Measurements from ENCODE around the gene MAP9.
"Not testable (repeated sequence)": the region's sequence is repeated elsewhere in the genome, so short reads cannot be mapped to it uniquely, and the experiment has no call there.

Gene MAP9

DNA sequence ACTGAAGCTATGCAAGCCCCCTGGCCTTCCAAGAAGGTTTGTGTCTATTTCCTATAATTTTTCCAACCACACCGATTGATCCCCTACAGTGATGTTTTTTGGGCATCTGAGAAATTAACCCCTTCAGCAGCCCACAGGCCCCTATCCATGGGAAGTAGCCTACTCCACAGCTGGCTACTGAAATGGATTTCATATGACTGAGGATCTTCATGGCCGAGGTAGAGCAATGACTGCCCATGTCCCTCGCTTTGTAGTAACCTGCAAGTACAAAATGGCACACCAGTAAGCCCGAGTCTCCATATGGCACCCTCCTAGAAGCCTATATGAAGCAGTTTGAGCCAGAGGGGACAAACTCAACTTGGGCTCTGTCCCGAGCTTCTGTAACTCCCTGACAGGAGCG is 36.8 kb downstream of the MAP9 start:
- no peak for FAIRE-seq

DNA sequence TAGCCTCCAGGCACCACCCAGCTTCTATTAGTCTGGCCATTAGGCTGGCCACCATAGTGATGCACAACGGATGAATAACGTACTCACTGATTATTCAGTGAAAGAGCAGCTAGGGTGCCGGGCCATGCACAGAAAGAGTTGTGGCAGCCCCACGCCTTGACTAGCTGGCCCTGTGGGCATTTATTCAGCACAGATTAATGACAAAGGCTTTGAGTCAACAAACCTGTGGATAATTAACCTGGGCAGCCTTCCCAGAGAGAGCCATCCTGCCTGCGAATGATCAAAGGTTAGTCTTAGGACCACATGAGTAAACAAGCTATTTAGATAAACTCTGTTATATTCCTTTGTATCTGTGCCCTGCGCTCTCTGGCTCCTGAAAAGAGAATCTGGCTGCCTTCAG is 37.2 kb downstream of the MAP9 start:
- FAIRE-seq = no peak

DNA sequence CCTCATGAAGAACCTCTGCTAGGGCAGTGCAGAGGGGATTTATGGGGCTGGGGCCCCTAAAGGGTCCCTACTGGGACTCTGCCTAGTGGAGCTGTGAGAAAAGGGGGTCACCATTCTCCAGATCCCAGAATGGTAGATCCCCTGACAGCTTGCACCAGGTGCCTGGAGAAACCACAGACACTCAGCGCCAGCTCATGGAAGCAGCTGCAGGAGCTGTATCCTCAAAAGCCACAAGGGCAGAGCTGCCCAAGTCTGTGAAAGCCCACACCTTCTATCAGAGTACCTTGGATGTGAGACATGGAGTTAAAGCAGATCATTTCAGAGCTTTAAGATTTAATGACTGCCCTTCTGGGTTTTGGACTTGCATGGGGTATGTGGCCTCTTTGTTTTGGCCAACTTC is 38.6 kb downstream of the MAP9 start:
- no peak for FAIRE-seq

DNA sequence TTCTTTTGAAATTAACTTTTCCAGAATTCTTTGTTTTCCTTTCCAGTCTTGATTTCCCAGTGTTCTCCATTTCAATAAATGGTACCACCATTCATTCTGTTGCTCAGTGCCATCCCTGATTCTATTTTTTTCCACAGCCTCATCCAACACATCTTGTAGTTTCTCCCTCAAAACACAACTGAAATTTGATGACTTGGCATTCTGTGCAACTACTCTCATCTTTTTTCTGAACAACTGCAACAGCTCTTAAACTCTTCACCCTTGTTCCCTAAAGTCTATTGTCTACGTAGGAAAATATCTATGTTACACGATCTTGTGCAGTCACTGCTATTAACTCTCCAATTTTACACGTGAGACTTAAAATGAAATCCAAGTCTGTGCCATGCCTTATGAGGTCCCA is 40.5 kb downstream of the MAP9 start:
- no peak for FAIRE-seq

DNA sequence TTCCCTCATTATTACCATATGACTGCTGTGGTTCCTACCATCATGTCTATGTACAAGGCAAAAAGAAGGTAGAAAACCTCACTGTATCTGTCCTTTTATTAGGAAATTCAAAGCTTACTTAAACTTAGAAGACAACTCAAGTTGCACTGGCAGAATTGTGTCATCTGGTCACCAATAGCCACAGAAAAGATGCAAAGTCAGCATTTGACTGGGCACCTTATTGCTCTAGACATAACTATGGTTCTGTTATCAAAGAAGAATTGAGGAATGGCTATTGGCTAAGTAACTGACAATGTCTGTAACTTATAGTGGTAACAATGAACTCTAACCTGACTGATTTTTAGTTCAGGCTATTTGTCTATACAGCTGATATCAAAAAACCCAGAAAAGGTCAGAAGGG is 45.3 kb downstream of the MAP9 start:
- FAIRE-seq = no peak

DNA sequence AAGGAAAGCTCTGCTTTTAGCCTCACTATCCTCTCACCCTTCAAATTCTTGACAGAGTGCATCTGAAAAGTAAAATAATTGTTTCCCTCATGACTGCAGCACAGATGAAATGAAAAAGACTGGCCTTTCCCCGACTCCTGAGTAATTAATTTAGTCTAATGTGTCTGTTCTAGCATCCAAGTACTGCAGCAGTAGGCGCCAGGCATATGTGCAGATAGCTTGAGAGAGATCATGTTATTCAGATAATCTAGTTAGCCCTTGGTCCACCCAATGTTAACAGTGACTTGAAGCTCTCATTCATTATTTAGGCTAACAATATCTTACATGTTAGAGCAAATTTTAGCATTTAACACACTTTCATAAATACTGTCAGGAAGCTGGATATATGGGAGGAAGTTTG is 54.0 kb downstream of the MAP9 start:
- FAIRE-seq = no peak

DNA sequence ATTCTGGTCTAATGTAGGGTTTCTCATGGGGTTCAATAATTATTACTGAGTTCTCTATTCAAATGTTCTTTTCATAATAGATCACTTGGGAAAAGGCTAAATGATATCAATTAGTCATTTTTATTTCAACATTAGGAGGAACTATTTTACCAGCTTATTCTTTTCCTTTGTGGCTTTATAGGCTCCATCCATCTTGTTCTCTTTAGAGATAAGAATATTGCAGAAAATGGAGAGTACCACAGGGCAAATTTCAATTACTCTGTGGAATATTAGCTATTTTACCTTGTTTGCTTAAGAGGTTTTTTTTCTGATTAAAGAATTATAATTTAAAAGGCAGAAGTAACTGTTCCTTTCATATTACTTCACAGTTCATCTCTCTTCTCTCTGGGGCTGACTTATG is 55.8 kb downstream of the MAP9 start:
- no peak for FAIRE-seq

DNA sequence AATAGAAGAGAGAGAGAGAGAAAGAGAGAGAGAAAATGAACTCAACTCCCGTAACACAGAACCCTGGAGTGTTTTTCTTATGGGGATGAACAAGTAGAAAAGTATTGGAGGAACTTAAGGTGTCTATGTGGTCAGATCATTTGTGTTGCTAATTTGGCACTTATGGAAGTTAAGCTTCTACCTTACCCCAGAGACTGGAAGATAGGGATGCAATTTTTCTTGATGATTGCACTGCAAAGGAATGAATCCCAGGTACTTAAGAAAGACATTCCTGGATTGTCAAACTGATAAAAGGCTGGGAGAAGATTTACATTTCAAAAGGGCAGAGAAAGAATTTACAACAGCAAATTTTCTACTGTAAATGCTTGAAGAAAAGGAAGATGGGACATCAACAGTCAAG is 57.2 kb downstream of the MAP9 start:
- no peak for FAIRE-seq

DNA sequence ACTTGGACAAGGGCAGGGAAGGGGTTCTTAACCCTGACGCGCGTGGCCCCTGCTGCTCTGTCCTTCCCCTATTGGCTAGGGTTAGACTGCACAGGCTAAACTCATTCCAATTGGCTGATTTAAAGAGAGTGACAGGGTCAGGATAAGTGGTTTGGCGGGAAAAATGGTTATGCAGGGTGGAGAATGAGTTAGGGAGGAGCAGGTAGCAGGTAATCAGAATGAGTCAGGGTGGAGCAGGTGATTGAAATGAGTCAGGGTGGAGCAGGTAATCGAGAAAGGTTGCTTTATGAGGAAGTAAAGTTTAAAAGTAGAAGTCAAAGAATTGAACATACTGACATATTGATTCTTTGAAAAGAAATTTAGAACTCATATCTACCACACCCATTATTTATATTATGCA is 64.7 kb downstream of the MAP9 start:
- not testable (repeated sequence) for FAIRE-seq

DNA sequence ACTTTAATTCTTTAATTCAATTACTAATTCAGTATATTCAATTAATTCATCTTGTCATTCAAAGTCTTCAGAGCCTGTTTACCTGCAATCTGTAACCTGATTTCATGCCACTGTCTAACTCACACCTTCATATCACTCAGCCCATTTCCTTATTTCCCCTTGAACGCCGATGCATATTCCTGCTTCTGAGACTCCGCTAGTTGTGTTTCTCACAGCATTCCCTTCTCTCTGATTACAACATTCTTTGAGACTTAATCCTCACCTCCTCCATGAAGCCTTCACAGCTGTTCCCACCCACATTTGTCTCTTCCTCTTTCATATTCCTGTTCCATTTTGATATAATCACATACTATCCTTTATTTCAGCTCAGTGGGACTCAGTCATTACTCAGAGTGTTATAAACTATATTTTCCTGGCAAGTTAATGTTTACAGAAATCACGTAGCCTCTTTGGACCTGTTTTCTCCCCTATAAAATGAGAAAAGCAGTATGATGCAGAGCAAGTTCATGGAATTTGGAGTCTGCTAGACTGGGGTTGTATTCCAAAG is 69.0 kb downstream of the MAP9 start:
- FAIRE-seq = no peak

DNA sequence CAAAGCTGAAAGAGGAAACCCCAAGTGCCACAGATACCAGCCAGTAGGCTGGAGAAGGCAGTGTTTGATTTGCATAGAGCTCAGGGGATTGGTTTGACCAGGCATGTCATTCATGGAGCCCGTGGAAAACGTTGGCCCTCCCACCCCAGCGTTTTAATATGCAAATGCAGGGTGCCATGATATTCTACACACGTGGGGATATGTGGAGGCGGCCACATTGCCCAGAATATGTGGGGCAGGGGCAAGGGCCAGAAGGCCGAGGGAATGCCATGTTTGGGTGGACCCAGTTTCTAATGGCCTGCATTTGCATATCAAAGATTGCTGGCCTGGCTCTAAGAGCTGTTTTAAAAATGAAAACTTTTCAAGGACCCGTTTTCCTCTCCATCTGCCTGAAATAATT is 71.1 kb downstream of the MAP9 start:
- FAIRE-seq = no peak

DNA sequence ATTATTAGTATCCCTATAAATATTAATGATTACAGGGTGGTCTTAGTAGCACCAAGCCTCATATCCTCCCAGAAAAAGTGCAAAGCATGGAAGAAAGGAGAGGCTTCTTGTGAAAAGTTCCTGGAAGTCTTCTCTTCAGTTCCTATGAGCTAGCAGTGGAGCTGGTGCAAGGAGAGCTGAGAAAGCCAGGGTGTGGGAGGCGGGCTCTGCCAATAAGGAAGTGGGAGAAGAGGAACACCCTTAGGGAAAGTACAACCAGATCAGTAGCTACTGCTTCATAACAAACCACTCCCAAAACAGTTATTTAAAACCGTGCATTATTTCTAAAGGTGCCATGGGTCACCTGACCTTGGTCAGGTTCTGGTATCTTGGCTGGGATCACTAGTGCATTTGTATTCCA is 72.4 kb downstream of the MAP9 start:
- FAIRE-seq = no peak

DNA sequence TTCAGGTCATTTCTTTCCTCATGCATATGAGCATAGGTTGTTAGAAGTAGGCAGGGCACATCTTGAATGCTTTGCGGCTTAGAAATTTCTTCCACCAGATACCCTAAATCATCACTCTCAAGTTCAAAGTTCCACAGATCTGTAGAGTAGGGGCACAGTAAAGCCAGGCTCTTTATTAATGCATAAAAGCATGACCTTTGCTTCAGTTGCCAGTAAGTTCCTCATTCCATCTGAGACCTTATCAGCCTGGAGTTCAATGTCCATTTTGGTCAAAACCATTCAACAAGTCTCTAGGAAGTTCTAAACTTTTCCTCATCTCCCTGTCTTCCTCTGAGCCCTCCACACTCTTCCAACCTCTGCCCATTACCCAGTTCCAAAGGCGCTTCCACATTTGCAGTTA is 77.7 kb downstream of the MAP9 start:
- no peak for FAIRE-seq

All from A204.1 (cell line).